Neural progenitor cell (in vitro differentiated cells): ENCODE results near the gene MR1.

Experiments
- CTCF ChIP-seq: fragments of 200-600 bp; sonication (generic); IDR thresholded peaks from 2 replicates; pipeline ENCODE4 v1.5.1; 2017; ENCODE audit warnings: antibody characterized with exemption, mild to moderate bottlenecking
- EZH2 ChIP-seq: fragments of 200-600 bp; sonication (generic); IDR thresholded peaks from 2 replicates; pipeline ENCODE4 v1.6.1; 2017; ENCODE audit warnings: antibody characterized with exemption, mild to moderate bottlenecking, moderate library complexity

GRCh38 chr1:181061487-181061886 lies 27.7 kb downstream of the MR1 start:
- no peak for TF ChIP-seq CTCF
- TF ChIP-seq EZH2, result no peak
